ENCODE data around the gene ATP1A1. TPM values are rescaled to one million over a fixed set of nuclear protein-coding genes. Genes with fewer than 3 reads are reported as not detected.

ATP1A1 gene
- total and polyA plus RNA-seq, 9 of the 15 experiments (the other 6 are each of a cell fraction or from before 2014, with no cell fraction given) = 99.3 to 513 (median 234) TPM

GRCh38 chr1:116405241-116406135, 32.4 kb downstream of the ATP1A1 start (continued):
- TF ChIP-seq CREB1 (IDR thresholded peaks at IDR 0.05) = no peak; the same call in 1 of the 2 replicates
- peak; percentile 48; the same call in 1 of the 2 replicates for TF ChIP-seq CREB1 (CRISPR knock-in tag; IDR thresholded peaks at IDR 0.05)
- TF ChIP-seq, protein P1, sequence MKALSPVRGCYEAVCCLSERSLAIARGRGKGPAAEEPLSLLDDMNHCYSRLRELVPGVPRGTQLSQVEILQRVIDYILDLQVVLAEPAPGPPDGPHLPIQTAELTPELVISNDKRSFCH (CRISPR knock-in tag; IDR thresholded peaks at IDR 0.05) = no peak
- TF ChIP-seq, protein P1 (tag; IDR thresholded peaks at IDR 0.05) = 0 out of 2 replicates have a peak, but pooled peaks have one; percentile 29
- TF ChIP-seq SMARCE1 (IDR thresholded peaks at IDR 0.05) = 0 out of 2 replicates have a peak, but pooled peaks have one; percentile 44
- TF ChIP-seq, protein P2, sequence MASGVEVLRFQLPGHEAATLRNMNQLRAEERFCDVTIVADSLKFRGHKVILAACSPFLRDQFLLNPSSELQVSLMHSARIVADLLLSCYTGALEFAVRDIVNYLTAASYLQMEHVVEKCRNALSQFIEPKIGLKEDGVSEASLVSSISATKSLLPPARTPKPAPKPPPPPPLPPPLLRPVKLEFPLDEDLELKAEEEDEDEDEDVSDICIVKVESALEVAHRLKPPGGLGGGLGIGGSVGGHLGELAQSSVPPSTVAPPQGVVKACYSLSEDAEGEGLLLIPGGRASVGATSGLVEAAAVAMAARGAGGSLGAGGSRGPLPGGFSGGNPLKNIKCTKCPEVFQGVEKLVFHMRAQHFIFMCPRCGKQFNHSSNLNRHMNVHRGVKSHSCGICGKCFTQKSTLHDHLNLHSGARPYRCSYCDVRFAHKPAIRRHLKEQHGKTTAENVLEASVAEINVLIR (CRISPR knock-in tag; IDR thresholded peaks at IDR 0.05) = no peak
- 0 out of 2 replicates have a peak, but pooled peaks have one; percentile 36 for TF ChIP-seq CREM (IDR thresholded peaks at IDR 0.05; ENCODE audit: low read depth)
- TF ChIP-seq NRF1 (conservative IDR thresholded peaks at IDR 0.05 in 1 of 2, IDR thresholded peaks at IDR 0.05 in 1 of 2) = 0 out of 4 replicates have a peak, but pooled peaks of 1 of the 2 experiments have one; percentile 37
- TF ChIP-seq SIRT6 (IDR thresholded peaks at IDR 0.05; ENCODE audit: low read depth, low read length) = no peak
- TF ChIP-seq, protein P3, sequence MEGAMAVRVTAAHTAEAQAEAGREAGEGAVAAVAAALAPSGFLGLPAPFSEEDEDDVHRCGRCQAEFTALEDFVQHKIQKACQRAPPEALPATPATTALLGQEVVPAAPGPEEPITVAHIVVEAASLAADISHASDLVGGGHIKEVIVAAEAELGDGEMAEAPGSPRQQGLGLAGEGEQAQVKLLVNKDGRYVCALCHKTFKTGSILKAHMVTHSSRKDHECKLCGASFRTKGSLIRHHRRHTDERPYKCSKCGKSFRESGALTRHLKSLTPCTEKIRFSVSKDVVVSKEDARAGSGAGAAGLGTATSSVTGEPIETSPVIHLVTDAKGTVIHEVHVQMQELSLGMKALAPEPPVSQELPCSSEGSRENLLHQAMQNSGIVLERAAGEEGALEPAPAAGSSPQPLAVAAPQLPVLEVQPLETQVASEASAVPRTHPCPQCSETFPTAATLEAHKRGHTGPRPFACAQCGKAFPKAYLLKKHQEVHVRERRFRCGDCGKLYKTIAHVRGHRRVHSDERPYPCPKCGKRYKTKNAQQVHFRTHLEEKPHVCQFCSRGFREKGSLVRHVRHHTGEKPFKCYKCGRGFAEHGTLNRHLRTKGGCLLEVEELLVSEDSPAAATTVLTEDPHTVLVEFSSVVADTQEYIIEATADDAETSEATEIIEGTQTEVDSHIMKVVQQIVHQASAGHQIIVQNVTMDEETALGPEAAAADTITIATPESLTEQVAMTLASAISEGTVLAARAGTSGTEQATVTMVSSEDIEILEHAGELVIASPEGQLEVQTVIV (CRISPR knock-in tag; IDR thresholded peaks at IDR 0.05; ENCODE audit: borderline replicate concordance) = no peak
- TF ChIP-seq, protein P4, sequence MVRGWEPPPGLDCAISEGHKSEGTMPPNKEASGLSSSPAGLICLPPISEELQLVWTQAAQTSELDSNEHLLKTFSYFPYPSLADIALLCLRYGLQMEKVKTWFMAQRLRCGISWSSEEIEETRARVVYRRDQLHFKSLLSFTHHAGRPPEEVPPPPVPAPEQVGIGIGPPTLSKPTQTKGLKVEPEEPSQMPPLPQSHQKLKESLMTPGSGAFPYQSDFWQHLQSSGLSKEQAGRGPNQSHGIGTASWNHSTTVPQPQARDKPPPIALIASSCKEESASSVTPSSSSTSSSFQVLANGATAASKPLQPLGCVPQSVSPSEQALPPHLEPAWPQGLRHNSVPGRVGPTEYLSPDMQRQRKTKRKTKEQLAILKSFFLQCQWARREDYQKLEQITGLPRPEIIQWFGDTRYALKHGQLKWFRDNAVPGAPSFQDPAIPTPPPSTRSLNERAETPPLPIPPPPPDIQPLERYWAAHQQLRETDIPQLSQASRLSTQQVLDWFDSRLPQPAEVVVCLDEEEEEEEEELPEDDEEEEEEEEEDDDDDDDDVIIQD (CRISPR knock-in tag; IDR thresholded peaks at IDR 0.05) = no peak
- TF ChIP-seq FOSL1 (tag; conservative IDR thresholded peaks at IDR 0.05) = peak; percentile 76
- TF ChIP-seq ZNF146 (CRISPR knock-in tag; IDR thresholded peaks at IDR 0.05; ENCODE audit: unreplicated experiment) = no peak
- TF ChIP-seq NFIX (CRISPR knock-in tag; IDR thresholded peaks at IDR 0.05; ENCODE audit: low read depth) = no peak
- no peak for TF ChIP-seq FUS (optimal IDR thresholded peaks at IDR 0.05; ENCODE audit: low read depth, low read length)
- TF ChIP-seq ZNF121 (CRISPR knock-in tag; conservative IDR thresholded peaks at IDR 0.05) = no peak
- TF ChIP-seq VEZF1 (CRISPR knock-in tag; IDR thresholded peaks at IDR 0.05) = no peak
- peak; percentile 43 for TF ChIP-seq CBFA2T3 (IDR thresholded peaks at IDR 0.05)
- TF ChIP-seq KAT7 (CRISPR knock-in tag; IDR thresholded peaks at IDR 0.05; ENCODE audit: borderline replicate concordance) = no peak
- no peak for TF ChIP-seq LCOR (CRISPR knock-in tag; IDR thresholded peaks at IDR 0.05)
- TF ChIP-seq ZNF75A (CRISPR knock-in tag; IDR thresholded peaks at IDR 0.05) = no peak
